HG02938 (cell line): ENCODE results near the gene CTNND1.

ENCODE experiments used
- ATAC-seq: cut with Tn5 transposase; IDR thresholded peaks from one replicate; pipeline ENCODE4 v1.9.1; 2021; ENCODE audit warnings: mild to moderate bottlenecking, moderate library complexity; ENCODE audit not compliant: unreplicated experiment

Gene CTNND1

GRCh38 chr11:57868491-57868890 is 106.9 kb downstream of the CTNND1 start:
- no peak for ATAC-seq
